IPS-11a (cell line): ENCODE measurements around the gene MED17.

ENCODE experiments used
- H3K4me3 ChIP-seq: one replicate; pipeline ENCODE4 v1.5.1; 2013; ENCODE audit warnings: low read depth, low read length, control low read depth

The MED17 gene

GRCh38 chr11:93845181-93846092, 61.4 kb downstream of the MED17 start:
- no peak overlapping the region for H3K4me3 ChIP-seq

- H3K4me3 ChIP-seq = no peak overlapping the region
These were observed 62.3 kb downstream of the MED17 start for GRCh38 chr11:93846411-93846810.

- H3K4me3 ChIP-seq = no peak overlapping the region
These were observed 65.1 kb downstream of the MED17 start for GRCh38 chr11:93849201-93849600.

DNA sequence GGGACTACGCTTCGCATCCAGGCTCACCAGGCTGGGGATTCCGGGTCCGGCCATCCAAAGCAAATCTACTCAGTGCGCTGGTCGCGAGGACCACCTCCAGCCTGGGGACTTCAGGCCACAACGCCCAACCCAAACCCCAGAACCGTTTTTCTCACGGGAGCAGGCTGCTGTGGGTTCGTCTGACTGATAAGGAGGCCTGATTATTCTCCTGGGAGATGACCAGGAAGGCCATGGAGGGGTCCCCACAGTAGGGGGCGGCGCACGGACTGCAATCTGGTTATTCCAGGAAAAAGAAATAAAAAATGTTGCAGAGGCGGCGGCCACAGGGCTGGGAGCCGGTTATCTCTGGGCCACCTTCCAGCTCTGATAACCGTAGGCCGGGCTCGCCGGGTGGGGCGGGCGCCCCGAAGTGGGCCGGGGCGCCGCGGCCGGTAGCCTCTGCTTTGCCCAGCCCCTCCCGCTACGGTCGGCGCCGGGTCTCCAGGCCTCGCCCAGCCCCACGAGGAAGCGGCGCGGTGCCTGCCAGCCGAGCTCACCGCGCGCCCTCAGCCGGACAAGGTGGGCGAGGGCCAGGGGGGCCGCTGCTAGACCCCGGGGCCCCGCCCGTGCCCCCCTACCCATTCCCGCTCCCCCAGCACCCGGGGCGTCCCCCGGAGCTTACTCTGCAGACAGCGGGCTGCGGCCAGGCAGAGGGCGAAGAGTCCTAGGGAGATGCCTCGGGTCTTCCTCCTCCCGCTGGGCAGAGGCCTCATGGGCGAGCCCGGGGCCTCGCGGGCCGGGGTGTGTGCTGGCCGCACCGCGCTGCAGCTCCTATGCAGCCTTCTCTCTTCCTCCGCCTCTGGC, 65.9 kb downstream of the MED17 start:
- peak overlapping the region; percentile 4 for H3K4me3 ChIP-seq

GRCh38 chr11:93850594-93851018, 66.5 kb downstream of the MED17 start, which contains the start of gene VSTM5:
Gene VSTM5 (minus strand): TSS chr11:93850618. CDS start chr11:93850502, 116 bp downstream.
- peak within 1 kb of the TSS; percentile 4 for H3K4me3 ChIP-seq

DNA sequence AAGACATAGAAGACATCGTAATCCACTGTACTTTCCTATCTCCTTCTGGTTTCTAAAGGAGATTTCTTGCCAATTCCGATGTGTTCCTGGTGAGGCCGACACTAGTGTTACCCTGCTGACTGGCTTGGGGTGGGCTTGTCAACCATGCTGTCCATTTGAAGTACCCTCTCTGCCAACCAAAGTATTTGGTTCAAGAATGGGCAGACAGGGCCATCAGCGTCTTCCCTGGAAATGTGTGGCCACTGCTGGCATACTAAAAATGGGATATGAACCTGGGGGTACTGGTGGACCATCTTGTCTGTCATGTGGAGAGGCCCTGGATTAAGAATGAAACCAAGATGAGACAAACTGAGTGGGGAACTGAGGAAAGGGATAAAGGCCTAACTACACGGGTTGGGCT, 68.2 kb downstream of the MED17 start:
- H3K4me3 ChIP-seq = no peak overlapping the region

- H3K4me3 ChIP-seq = no peak overlapping the region
These were observed 73.5 kb downstream of the MED17 start for GRCh38 chr11:93857413-93858120.

- H3K4me3 ChIP-seq = no peak overlapping the region
These were observed 74.2 kb downstream of the MED17 start for GRCh38 chr11:93858121-93858775.

- H3K4me3 ChIP-seq = no peak overlapping the region
These were observed 77.7 kb downstream of the MED17 start for GRCh38 chr11:93861808-93862207.
